Measurements from ENCODE around the gene CD300E.
"Not testable (repeated sequence)": the region's sequence is repeated elsewhere in the genome, so short reads cannot be mapped to it uniquely, and the experiment has no call there.

Gene CD300E

DNA sequence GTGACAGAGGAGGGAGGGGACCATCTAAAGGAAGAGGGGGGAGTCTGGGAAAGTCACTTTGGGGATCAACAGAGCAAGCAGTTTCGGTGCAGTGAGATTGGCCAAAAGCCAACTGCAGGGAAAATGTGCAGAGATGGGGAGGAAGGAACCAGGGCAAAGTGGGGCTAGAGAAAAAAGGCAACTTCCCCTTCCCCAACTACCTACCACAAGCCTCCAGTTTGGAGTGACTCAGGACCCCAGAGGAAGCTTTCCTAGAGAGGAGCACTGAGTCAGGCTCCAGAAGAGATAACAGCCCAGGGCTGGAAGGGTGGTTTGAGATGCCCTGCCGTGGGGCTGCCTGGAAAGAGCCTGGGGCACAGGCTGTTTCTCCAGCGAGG is 24.5 kb downstream of the CD300E start:
- no peak for DNase-seq (ENCODE audit: low read depth in 3 of 3)

DNA sequence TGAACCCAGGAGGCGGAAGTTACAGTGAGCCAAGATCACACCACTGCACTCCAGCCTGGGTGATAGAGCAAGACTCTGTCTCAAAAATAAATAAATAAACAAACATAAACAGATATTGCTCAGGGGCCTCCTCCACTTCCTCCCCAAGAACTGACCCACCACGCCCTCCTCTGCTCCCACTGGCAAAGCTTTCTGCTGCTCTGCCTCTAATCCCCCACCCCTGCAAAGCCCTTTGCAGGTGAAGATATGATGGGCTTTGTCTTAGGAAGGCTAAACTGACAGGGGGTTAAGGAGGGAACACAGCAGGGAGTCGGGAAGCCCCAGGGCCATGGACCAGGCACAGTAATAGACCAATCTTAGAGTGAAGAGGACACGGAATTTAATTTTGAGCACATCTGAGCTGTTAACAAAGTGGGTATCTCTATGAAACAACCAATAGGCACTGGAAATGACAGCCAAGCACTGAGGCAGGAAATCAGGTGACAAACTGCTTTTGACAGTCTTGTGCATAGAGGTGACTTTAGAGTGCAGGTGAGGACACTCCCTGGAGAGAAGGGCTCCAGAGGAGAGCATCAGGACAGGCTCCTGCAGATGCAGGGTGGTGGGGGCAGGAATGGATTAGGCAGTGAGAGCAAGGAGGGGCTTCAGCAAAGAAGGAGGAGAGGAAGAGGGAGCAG is 25.1 kb downstream of the CD300E start:
- no peak for DNase-seq (ENCODE audit: low read depth in 3 of 3)

DNA sequence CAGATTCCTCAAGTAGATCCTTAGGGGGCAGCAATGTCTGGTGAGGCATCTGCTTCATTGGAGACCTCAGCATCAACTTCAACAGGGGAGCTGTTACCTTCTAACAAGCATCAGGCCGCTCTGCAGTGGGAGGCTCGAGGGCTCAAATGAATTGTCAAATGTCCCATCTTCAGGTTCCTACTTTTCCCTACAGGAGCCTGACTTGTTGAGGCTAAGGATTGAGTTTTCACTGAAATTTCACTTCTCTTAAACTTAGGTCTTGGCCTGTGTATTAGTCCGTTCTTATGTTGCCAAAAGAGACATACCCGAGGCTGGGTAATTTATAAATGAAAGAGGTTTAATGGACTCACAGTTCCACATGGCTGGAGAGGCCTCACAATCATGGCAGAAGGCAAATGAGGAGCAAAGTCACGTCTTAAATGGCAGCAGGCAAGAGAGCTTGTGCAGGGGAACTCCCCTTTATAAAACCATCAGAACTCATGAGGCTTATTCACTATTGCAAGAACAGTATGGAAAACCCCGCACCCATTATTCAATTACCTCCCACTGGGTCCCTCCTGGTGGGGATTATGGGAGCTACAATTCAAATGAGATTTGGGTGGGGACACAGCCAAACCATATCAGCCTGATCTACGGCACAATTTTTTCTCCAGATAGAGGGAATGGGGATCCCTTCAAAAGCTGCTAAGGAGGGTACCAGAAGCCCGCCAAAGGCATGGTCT is 26.3 kb downstream of the CD300E start:
- no peak for DNase-seq (ENCODE audit: low read depth in 3 of 3)

DNA sequence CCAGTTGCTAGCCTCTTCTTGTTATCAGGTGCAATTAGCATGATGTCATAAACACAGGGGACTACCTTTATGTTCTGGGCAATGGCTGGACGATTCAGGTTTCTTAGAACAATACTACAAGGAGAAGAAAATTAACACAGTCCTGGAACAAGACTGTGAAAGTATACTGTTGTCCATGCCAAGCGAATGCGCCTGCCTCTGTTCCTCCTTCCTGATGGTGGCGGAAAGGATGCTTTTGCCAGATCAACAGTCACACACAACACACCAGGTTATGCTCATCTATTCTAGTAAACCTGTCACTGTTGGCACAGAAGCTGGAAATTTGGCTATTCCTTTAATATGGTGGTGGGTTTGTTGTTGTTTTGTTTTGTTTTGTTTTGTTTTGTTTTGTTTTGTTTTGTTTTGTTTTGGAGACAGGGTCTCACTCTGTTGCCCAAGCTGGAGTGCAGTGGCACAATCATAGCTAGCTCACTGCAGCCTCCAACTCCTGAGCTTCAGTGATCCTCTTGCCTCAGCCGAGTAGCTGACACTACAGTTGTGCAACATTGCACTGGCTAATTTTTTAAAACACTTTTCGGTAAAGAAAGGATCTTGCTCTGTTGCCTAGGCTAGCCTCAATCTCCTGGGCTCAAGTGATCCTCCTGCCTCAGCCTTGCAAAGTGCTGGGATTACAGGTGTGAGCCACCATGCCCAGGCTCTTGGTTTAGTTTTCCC is 28.3 kb downstream of the CD300E start:
- DNase-seq (ENCODE audit: low read depth in 3 of 3): no peak

DNA sequence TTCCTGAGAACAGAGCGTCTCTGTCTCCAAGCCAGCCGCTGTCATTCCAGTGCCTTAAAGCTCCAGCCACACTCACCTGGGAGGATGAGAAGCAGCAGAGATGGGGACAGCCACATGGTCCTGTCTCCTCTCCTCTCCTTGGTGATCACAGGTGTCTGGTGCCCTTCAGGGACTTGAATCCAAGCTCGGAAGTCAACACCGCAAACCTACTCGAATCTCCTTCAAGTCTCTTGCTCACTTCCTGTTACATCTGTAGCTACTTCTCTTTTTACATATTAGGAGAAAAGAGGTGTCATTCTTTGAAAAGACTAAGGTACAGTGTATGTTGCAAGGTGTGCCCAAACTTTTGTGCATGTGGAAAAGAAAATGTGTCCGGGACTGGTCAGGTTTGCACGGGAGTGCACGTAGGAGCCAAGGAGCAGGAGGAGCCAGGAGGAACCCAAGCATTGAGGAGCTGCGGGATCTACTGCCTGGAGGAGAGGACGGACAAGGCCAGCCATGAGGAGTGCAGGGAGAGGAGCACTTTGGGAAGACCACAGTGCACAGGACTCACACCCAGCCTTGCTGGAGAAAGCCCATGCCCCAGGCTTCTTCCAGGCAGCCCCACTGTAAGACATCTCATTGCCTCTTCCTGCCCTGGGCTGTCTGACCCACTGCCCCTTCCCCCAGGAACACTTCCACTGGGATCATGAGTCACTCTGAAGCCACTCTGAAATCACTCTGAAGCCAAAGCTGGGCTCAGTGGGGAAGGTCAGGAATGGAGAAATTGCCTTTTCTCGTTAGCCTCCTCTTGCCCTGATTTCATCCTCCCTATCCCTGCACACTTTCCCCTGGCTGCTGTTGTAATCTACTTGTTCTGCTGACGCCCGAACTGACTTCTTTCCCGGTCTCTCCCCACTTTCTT is 31.2 kb downstream of the CD300E start, which contains the start of gene CD300LD:
Gene CD300LD (minus strand): TSS at position 197 of the 904 bp plus-strand sequence. CDS start 81 bp downstream, at position 116.
- DNase-seq (ENCODE audit: low read depth in 3 of 3): no peak

DNA sequence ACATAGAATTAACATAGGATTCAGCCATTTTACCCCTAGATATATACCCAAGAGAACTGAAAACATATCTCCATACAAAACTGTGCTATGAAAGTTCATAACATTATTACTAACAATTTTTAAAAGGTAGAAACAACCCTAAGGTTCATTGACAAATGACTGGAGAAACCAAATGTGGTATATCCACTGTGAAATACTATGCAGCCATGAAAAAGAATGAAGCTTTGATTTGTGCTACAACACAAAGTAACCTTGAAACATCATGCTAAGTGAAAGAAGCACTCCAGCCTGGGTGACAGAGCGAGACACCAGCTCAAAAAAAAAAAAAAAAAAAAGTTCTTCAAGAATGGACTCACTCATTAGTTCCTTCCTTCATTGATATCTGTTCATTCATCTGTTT is 32.0 kb downstream of the CD300E start:
- DNase-seq (ENCODE audit: low read depth in 3 of 3): no peak

DNA sequence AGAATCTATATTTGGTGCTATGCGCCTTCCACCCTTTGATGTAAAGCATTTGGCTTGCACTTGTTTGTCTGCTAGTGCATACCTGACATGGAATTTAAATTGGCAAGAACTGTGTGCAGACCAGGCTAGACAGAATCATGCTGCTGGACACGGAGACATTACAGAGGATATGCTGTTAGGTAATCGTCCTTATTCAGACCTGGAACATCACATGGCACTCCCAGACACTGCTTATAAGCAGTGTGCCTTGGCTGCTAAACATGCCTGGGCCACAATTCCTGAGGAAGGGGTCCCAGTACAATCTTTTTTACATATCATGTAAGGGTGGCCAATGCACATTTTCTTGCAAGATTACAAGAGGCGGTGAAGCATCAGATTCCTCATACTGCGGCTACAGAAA is 37.8 kb downstream of the CD300E start:
- DNase-seq (ENCODE audit: low read depth in 3 of 3): no peak

DNA sequence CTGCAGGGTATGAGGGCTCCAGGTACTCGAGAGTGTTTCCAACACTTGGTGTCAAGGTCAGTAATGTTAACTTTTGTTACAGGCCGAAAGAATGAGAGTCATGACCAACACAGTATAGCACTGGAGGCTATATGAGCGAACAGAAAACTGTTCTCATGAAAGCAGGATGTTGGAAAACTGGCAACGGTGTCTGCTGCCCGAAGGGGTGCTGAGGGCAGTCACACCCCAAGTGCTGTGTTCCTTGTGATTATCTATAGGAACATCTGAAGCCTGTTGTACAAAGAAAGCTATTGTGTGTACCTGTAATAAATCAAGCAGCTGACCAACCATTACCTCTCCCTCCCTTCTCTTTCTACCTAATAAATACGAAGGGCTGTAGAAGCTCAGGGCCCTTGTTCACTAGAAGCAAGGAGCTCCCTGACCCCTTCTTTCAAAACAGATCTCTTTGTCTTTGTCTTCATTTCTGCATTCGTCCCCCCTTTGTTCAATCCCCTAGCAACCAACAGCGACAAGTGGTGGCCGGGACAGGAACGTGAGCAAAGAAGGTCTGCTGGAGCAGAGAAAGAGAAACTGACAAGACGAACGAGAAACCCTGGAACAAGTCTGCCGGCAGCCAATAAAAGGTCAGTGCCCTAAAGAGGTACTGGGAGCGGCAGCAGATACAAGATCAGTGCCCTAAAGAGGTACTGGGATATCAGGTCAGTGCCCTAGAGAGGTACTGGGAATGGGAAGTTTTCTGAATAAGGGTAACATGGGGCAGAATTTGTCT is 39.1 kb downstream of the CD300E start:
- DNase-seq (ENCODE audit: low read depth in 3 of 3): no peak

DNA sequence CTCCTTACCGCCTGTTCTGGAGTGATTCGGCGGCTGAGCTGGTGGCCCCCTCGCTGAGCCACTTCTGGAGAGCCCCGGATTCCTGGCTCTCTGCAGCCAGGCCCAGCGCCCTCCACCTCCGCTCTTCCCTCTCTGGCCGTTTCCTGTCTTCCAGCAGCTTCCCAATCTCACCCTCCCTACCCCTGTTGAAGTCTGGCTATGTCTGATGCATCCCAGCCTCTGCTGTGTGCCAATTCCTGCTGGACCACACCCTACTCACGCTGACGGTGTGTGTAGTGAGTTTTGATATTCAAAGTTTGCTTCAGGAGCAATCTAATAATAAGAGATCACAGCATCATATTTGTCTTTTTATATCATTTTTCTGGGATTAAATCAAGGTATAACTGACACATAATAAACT is 40.9 kb downstream of the CD300E start:
- DNase-seq (ENCODE audit: low read depth in 3 of 3): no peak

DNA sequence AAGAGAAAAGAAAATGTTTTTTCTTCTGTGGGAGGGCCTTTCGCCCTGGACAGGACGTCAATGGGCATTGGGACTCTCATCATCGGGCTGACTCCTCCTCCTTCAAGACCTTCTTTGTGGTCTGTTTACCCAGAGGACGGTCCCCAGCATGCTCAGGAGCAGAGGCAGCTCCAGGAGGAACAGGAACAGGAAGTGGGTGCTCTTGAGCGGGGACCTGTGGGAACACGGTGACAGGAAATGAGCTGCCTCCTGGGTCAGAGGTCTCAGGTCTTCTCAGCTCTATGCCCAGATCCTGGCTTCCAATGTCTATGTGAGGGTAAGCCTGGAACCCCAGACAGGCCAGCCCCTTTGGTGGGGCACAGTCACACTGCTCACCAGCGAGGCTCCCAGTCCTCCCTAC is 43.6 kb downstream of the CD300E start:
- no peak for DNase-seq (ENCODE audit: low read depth in 3 of 3)

DNA sequence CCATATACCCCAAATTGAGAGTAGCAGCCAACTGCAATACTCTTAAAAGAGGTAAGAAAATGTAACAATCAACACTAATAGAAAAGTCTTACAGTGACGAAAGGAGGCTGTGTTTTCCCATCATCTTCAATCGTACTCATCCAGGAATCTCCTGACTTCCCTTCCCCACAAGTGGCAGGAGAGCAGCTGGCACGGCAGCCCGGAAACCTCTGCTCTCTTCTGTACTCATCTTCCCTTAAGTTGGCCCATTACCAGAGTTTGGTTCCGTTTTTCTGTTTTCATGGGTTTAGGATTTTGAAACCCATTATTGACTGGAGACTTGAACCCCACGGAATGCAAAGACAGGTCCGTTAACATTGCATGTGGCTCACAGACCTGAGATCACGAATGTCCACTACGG is 44.6 kb downstream of the CD300E start:
- no peak for DNase-seq (ENCODE audit: low read depth in 3 of 3)

DNA sequence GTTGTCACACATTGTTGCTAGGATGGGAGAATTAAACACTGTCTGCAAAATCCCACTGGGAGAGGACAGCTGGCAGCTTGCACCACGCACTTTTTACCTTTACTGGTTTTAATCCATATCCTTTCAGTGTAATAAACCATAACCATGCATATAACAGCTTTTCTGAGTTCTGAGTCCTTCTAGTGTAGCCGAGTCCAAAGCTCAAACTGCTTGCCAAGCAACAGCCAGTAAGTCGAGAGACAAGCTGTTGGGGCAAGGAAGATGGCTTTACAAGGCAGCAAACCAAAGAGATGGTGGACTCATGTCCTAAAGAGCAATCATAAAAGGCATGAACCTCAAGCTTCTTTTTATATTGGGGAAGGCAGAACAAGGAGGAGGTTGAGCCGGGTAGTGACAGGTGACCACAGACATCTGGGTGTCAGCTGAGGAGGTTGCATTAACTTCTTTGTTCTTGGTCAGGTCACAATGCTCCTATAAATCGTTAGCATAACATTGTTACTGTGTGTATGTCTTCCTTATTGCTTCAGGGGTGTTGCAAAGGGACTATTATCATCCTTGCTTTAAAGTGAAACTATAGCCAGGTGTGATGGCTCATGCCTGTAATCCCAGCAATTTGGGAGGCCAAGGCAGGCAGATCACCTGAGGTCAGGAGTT is 48.9 kb downstream of the CD300E start:
- DNase-seq (ENCODE audit: low read depth in 3 of 3): no peak

DNA sequence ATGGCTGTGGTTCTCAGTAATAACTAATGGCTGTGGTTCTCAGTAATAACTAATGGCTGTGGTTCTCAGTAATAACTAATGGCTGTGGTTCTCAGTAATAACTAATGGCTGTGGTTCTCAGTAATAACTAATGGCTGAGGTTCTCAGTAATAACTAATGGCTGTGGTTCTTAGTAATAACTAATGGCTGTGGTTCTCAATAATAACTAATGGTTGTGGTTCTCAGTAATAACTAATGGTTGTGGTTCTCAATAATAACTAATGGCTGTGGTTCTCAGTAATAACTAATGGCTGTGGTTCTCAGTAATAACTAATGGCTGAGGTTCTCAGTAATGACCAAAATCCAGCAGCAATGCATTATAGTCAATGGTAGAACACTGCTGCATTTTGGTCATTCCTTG is 49.9 kb downstream of the CD300E start:
- not testable (repeated sequence) for DNase-seq (ENCODE audit: low read depth in 3 of 3)

DNA sequence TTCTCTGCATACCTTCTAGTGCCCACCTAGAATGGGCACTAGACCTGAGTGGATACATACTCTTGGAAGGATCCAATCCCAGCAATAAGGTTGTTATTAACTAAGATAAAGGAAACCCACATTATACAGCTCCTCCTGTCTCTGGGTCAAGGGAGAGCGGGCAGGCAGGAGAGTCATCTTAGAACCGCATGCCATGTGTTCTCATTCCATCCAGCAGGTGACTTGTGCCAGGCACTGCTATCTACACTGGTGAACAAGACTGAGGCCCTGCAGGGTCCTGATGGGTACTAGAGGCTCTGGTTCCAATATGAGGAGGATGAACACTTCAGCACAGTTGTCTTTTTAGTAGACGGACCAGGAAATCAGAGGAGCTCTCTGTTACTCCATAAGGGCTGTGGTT is 50.4 kb downstream of the CD300E start:
- no peak for DNase-seq (ENCODE audit: low read depth in 3 of 3)

DNA sequence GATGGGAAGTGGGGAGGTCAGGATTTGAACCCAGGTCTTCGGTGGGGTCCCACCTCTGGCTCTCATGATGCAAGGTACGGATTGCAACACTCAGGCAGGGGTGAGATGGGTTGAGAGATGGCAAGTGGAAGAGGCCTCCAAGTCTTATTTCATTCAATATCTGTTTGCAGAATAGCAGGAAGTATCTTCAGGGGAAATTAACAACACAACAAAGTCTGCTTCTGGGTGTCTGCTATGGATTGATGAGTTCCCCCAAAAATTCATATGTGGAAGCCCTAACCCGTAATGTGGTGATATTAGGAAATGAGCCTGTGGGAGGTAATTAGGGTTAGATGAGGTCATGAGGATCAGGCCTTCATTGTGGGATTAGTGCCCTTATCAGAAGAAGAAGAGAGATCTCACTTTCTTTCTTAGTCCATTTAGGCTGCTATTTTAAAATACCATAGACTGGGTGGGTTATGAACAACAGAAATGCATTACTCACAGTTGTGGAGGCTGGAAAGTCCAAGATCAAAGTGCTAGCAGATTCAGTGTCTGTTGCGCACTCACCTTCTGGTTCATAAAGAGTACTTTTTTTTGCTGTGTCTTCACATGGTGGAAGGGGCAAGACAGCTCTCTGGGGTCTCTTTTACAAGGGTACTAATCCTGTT is 51.8 kb downstream of the CD300E start:
- DNase-seq (ENCODE audit: low read depth in 3 of 3): no peak

DNA sequence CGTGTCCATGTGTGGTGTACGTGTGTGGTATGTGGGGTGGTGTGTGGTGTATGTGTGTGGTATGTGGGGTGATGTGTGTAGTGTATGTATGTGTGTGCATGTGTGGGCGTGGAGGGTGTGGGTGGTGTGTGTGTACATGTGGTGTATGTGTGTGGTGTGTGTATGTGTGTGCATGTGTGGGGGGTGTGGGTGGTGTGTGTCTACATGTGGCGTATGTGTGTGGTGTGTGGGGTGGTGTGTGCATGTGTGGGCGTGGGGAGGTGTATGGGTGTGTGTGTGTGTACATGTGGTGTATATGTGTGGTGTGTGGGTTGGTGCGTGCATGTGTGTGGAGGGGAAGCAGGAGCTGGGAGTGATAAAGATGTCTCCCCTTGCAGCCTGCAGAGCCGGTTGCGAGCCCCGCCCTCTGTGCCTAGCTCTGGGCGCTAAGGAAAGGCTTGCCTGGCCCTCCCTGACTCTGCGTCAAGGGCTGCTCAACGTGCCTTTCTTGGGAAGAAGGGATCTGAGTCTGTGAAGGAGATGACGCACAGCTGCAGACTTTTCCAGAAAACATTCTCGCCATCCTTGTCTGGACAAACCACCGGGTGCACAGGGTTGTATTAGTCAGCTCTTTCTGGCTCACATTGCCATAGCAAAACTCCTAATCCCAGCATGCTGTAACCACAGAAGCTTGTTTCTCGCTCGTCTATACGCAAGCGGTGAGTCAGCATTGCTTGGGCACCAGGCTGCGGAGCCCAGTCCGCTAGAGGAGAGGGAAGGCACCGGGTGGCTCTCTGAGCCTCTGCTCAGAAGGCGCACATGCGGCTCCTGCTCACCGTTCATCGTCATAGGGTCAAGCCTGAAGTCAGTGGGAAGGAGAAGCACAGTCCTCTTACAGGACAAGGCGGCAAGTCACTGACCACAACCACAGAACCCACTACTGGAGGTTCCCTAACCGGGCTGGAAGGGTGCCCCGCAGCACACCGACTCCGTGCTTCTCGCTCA is 54.2 kb downstream of the CD300E start:
- no peak for DNase-seq (ENCODE audit: low read depth in 3 of 3)

DNA sequence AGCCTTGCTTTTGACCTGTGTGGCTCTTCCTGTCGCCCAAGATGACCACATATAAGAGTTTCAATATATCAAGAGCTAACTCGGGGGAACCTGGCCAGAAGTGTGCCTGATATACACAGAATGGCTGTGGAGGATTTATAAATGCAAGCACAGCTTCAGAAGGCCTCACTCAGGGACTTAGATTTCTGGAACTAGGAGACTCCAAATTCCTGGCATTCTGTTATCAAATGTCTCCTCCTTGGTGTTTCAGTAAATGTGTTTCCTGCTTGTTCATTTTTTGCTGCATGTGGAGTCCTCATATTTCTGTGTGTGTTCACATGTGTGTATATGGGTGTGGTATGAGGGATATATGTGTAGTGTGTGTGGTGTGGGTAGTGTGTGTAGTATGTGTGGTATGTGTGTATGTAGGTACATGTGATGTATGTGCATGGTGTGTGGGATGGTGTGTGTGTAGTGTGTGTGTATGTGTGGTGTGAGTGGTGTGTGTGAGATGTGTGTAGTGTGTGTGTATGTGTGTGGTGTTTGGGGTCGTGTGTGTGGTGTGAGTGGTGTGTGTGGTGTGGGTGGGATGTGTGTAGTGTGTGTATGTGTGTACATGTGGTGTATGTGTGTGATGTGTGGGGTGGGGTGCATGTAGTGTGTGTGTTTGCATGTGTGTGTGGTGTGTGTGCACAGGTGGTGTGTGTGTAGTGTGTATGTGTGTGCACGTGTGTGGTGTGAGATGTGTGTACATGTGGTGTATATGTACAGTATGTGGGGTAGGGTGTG is 55.2 kb downstream of the CD300E start:
- DNase-seq (ENCODE audit: low read depth in 3 of 3): no peak

DNA sequence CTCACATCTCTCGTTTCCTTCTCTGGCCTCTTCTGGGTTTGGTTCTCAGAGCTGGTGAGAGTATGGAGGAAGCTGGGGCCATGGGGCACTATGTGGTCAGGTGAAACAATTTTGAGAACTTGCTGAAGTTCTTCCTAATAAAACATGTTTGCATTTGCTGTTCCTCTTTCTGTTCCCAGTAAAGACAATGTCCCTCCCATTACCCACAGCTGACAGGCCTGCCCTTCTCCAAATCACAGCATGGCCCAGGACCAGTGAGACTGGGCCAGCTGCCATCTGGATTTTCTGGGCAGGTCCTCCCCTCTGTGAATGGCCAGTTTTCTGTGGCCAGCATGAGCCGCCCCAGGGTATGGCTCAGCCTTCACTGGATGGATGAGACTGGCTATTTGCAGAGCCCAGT is 56.1 kb downstream of the CD300E start, which contains the start of gene CD300H:
Gene CD300H (minus strand): TSS at position 113 of the 400 bp plus-strand sequence.
- DNase-seq (ENCODE audit: low read depth in 3 of 3): no peak
